Left ventricle myocardium inferior (tissue), 1 donor: ENCODE data around the gene OST4. TPM values are rescaled to one million over a fixed set of nuclear protein-coding genes. Genes with fewer than 3 reads are reported as not detected.
"Not testable (repeated sequence)": the region's sequence is repeated elsewhere in the genome, so short reads cannot be mapped to it uniquely, and the experiment has no call there.

Experiments
- DNase-seq: peaks from one replicate; pipeline ENCODE4 v3.0.0-alpha.2; 2020
- H3K27ac ChIP-seq: fragments of 200-600 bp; replicated peaks from 2 replicates; pipeline ENCODE4 v1.8.0; 2021
- H3K27me3 ChIP-seq: fragments of 200-600 bp; 2 replicates; pipeline ENCODE4 v1.8.0; 2021; ENCODE audit warnings: low read depth
- H3K36me3 ChIP-seq: fragments of 200-600 bp; 2 replicates; pipeline ENCODE4 v1.8.0; 2021
- H3K4me1 ChIP-seq: fragments of 200-600 bp; 2 replicates; pipeline ENCODE4 v1.8.0; 2021
- H3K4me3 ChIP-seq: fragments of 200-600 bp; 2 replicates; pipeline ENCODE4 v1.8.0; 2021; ENCODE audit warnings: mild to moderate bottlenecking, moderate library complexity
- H3K9me3 ChIP-seq: fragments of 200-600 bp; replicated peaks from 2 replicates; pipeline ENCODE4 v1.8.0; 2021
- intact Hi-C: fragments of 100-400 bp; cut with micrococcal nuclease; formaldehyde crosslinking; loops from one replicate; pipeline ENCODE4 v1.11.0; 2022
- long read RNA-seq: library from polyadenylated mRNA; unstranded; transcript quantifications from one replicate; pipeline ENCODE4 v2.0.0, GENCODE V29; 2021
- total RNA-seq: library from RNA; stranded (reverse); fragmentation: NEBNext Ultra II Directional; extraction: Animal tissue kit (Norgen Biotek cat#: 25700); gene quantifications from one replicate; pipeline ENCODE4 v1.2.1, GENCODE V29; 2021
- TF ChIP-seq, protein P1 (sequence below): fragments of 200-600 bp; IDR thresholded peaks from 2 replicates; pipeline ENCODE4 v1.8.0; 2021; ENCODE audit warnings: antibody characterized with exemption, mild to moderate bottlenecking, borderline replicate concordance
- donor health status: DM: no; HTN: yes; CAD: no; lungs with severe emphysema.

The OST4 gene
- total RNA-seq = 354 TPM
- long read RNA-seq, transcript OST4-203 (3 exons, 561 nt) = major isoform, 192 of 198 reads
- long read RNA-seq, partial matches to known transcripts = 0 of 198 reads
- long read RNA-seq, other reads (novel, unspliced or antisense) = 1 of 198 reads

DNA sequence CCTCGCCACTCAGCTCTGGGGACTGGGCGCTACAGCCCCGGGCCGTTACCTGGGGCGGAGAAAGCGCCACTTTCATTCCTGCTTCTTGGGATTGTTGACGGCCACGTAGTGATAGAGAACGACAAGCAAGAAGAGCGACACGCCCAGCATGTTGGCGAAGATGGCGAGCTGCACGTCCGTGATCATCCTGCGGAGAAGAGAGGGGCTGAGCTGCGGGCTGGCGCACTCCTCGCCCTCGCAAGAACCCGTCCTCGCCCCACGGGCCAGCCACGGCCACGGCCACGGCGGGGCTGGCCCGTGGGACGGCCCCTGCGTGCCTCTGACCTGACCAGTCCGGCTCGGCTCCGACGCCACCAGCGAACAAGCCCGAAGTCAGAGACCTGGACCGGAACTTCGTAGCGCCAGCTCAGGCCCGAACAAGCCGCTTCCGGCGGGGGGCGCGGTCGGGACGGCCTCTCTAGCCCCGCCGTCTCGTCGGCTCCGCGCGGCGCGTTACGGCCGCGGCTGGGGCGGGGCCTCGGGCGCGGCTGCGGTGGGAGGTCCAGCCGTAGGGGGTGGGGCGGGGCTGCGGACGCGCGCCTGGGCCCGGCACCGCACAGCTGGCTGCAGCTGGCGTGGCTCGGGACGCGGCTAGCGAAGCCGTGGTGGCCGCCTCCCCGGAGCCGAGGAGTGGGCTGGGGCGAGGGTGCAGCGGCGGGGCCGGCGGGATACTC lies at the start of gene OST4:
Gene OST4, minus strand, starts transcription at position 378 of the 713 bp plus-strand sequence.
- Histone ChIP-seq H3K9me3 (no peaks in the 10 kb centered on the region), H3K4me1 (peaks cover 75% of the 10 kb centered on the region), H3K27me3 (no peaks in the 10 kb centered on the region), H3K36me3 (peaks cover 25% of the 10 kb centered on the region), H3K4me3 (peak within 1 kb of the TSS; percentile 94), H3K27ac (peak within 1 kb of the TSS; percentile 93)
- TF ChIP-seq, protein P1, sequence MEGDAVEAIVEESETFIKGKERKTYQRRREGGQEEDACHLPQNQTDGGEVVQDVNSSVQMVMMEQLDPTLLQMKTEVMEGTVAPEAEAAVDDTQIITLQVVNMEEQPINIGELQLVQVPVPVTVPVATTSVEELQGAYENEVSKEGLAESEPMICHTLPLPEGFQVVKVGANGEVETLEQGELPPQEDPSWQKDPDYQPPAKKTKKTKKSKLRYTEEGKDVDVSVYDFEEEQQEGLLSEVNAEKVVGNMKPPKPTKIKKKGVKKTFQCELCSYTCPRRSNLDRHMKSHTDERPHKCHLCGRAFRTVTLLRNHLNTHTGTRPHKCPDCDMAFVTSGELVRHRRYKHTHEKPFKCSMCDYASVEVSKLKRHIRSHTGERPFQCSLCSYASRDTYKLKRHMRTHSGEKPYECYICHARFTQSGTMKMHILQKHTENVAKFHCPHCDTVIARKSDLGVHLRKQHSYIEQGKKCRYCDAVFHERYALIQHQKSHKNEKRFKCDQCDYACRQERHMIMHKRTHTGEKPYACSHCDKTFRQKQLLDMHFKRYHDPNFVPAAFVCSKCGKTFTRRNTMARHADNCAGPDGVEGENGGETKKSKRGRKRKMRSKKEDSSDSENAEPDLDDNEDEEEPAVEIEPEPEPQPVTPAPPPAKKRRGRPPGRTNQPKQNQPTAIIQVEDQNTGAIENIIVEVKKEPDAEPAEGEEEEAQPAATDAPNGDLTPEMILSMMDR = no peak
- peak; percentile 95 for DNase-seq
- intact Hi-C loops = no loop called here

DNA sequence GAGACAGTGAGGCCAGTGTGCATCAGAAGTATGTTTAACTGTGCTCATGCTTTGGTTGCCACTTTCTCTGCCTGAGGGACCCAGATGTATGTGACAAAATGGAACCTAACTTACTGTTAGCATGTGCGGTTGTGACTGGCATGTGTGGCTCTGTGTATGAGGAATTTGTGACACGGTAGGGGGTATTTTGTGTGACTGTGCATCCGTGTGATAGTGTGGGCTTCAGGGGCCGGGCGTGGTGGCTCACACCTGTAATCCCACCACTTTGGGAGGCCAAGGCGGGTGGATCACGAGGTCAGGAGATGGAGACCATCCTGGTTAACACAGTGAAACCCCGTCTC lies 47.8 kb upstream of the OST4 start:
- not testable (repeated sequence) for DNase-seq

DNA sequence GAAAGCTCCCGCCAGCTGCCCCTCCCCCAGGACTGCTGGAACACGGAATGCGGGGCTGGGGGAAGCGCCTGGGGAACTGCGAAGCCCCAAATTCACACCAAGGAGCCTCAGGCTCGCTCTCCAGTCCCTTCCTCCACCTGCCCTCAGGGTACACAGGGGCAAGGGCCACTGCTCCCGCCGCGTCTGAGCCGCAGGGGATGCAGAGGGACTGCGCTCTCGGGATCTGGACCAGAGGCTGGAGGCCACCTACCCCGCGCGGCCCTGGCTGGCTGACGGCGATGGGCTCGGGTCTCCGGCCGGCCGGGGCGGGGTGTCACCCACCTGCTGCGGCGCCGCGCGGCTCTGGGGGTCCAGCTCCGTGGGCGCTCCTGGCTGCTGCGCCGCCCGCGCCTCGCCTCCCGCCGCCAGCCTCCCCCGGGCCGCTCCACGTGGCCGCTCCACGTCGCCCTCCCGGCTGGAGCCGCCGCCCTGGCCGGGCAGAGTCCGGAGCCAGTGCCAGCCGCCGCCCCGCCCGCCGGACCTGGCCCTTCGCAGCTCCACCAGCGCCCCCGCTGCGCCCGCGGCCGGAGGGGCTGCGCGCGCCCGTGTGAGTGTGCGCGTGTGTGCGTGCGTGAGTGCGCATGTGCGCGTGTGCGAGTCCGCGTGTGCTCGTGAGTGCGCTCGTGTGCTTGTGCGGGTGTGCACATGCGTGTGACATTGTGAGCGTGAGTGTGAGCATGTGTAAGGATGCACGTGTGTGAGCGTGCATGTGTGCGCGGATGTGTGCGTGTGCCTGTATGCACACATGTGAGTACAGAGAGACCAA lies 47.3 kb upstream of the OST4 start, which contains the start of gene CGREF1:
Gene CGREF1, minus strand, starts transcription at position 604 of the 805 bp plus-strand sequence. CDS start 14,762 bp downstream, outside the sequence.
- DNase-seq = no peak
- no peaks in the 10 kb centered on the region for H3K9me3 ChIP-seq
- peak within 1 kb of the TSS; percentile 60 for H3K4me3 ChIP-seq
- peaks cover 45% of the 10 kb centered on the region for H3K27me3 ChIP-seq
- TF ChIP-seq, protein P1 = no peak
- no peak within 1 kb of the TSS for H3K27ac ChIP-seq
- peaks cover 21% of the 10 kb centered on the region for H3K4me1 ChIP-seq
- intact Hi-C loops = no loop called here
- H3K36me3 ChIP-seq = no peaks in the 10 kb centered on the region

More for the DNA sequence above, 47.8 kb upstream of the OST4 start:
- Histone ChIP-seq H3K4me3 (peak overlapping the region; percentile 60), H3K27me3 (peaks cover 45% of the 10 kb centered on the region), H3K4me1 (peaks cover 26% of the 10 kb centered on the region)
- H3K36me3 ChIP-seq, H3K9me3 ChIP-seq, H3K27ac ChIP-seq, intact Hi-C loops: not testable (repeated sequence)

DNA sequence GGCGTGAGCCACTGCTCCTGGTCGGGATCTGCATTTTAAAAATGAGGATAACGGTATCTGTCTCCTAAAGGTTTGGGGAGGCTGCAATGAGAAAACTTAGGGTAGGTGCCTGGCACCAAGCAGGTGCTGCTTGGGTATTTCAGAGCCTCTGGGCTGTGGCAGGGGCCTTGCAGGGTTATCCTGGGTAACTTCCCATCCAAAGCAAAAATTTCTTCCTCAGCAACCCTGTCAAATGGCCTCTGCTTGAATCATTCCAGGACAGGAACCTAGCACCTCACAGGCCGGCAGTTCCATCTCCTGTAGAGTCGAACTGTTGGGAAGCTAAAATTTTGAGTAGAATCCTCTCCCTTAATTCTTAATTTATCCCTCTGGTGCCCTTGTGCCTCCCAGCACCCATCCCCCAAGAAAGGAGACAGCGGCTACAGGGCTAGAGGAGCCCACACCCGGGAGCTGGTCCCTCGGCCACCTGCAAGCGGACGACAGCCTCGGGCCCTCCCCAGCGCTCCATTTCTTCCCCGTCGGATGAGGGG lies 46.6 kb upstream of the OST4 start:
- TF ChIP-seq, protein P1 = no peak
- Histone ChIP-seq H3K9me3 (no peaks in the 10 kb centered on the region), H3K36me3 (no peaks in the 10 kb centered on the region), H3K4me3 (peak overlapping the region; percentile 60), H3K4me1 (peaks cover 15% of the 10 kb centered on the region), H3K27me3 (peaks cover 45% of the 10 kb centered on the region), H3K27ac (no peak overlapping the region)
- no peak for DNase-seq
- intact Hi-C loops = no loop called here

DNA sequence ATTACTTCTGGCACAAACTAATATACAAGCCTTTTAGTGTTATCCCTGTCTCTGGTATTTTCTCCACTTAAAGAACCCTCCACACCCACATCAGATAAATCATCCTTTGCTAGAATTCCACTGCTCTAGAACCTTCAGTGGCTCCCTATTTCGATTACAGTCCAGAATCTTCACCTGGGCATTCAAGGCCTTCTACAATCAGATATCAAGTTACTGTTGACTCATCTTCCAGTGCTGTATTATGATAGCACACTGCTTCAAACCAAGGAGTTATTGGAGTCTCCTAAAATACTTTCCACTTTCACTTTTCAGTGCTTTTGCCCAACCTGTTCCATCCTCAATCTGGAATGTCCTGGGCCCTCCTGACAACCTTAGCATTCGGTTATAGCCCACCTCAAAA lies 44.1 kb upstream of the OST4 start:
- intact Hi-C loops = no loop called here
- TF ChIP-seq, protein P1 = no peak
- H3K4me3 ChIP-seq = no peak overlapping the region

DNA sequence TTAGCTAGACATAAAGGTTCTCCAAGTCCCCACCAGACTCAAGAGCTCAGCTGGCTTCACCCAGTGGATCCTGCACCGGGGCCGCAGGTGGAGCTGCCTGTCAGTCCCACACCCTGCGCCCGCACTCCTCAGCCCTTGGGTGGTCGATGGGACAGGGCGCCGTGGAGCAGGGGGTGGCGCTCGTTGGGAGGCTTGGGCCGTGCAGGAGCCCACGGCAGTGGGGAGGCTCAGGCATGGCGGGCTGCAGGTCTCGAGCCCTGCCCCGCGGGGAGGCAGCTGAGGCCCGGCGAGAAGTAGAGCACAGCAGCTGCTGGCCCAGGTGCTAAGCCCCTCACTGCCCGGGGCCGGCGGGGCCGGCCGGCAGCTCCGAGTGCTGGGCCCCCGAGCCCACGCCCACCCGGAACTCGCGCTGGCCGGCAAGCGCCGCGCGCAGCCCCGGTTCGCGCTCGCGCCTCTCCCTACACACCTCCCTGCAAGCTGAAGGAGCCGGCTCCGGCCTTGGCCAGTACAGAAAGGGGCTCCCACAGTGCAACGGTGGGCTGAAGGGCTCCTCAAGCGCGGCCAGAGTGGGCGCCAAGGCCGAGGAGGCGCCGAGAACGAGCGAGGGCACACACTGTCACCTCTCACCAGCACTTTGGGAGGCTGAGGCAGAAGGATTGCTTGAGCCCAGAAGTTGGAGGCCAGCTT lies 40.1 kb upstream of the OST4 start:
- H3K27ac ChIP-seq, H3K4me3 ChIP-seq, DNase-seq, H3K9me3 ChIP-seq, H3K36me3 ChIP-seq, intact Hi-C loops, H3K4me1 ChIP-seq: not testable (repeated sequence)
- peaks cover 37% of the 10 kb centered on the region for H3K27me3 ChIP-seq

More for the DNA sequence above, 44.1 kb upstream of the OST4 start:
- peaks cover 11% of the 10 kb centered on the region for H3K4me1 ChIP-seq
- H3K9me3 ChIP-seq = no peaks in the 10 kb centered on the region
- no peak for DNase-seq
- no peaks in the 10 kb centered on the region for H3K36me3 ChIP-seq
- H3K27ac ChIP-seq = no peak overlapping the region
- H3K27me3 ChIP-seq = peaks cover 45% of the 10 kb centered on the region

DNA sequence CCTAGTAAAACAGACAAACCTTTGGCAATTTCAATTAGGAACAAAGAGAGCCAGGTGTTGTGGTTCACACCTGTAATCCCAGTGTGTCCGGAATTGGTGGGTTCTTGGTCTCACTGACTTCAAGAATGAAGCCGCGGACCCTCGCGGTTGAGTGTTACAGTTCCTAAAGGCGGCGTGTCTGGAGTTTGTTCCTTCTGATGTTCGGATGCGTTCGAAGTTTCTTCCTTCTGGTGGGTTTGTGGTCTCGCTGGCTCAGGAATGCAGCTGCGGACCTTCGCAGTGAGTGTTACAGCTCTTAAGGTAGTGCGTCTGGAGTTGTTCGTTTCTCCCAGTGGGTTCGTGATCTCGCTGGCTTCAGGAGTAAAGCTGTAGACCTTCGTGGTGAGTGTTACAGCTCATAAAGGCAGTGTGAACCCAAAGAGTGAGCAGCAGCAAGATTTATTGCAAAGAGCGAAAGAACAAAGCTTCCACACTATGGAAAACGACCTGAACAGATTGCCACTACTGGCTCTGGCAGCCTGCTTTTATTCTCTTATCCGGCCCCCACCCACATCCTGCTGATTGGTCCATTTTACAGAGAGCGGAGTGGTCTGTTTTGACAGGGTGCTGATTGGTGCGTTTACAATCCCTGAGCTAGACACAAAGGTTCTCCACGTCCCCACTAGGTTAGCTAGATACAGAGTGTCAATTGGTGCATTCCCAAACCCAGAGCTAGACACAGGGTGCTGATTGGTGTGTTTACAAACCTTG lies 39.3 kb upstream of the OST4 start:
- intact Hi-C loops, H3K4me1 ChIP-seq, H3K36me3 ChIP-seq, H3K4me3 ChIP-seq, H3K27ac ChIP-seq, H3K9me3 ChIP-seq, DNase-seq: not testable (repeated sequence)
- H3K27me3 ChIP-seq = peaks cover 37% of the 10 kb centered on the region
